OCI-M2 (cell line): ENCODE measurements around the gene ASTL.

Experiments used
- DNase-seq: peaks from one replicate; lab custom pipeline; 2025; ENCODE audit not compliant: unreplicated experiment; lab: John Stamatoyannopoulos, UW

ASTL gene

DNA sequence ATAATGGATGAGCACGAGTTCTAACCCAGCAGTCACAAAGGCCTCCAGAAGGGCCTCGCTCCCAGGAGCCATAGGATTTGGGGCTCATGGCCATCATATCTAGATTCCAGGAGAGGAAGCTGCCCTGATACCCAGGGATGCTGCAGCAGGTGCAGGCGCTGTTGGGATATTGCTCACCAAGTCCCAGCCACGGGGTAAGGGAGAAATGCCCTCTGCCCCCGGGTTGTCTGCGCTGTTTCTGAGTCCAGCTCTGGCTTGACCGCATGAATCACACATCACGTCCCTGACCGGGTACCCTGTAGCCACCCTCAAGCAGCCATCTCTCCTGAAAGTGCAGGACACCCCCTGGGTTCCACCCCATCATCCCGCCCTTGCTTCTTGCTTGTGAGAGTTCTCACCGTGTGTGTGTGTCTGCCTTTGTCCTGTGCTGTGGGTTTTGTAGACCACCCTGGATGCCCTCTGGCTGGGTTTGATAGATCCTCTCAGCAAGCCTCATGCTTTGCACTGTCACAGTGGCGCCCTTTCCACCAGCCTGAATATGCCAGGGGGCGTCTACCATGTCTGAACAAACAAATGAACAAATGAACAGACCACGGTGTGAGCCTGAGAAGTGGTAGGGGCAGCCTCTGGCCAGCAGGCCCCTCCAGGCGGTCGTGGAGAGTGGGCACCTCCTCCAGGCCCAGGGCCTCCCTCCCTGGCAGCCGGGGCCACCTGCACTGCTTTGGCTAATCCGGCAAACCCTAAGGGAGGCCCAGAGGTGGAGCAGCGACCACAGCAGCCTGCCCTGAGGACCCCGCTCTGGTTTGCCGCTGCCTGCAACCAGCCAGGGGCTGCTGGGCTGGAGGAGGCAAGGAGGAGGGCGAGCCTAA, 54.1 kb downstream of the ASTL start:
- DNase-seq: no peak

- no peak for DNase-seq
Measured at GRCh38 chr2:96083064-96083939, 55.0 kb downstream of the ASTL start.

GRCh38 chr2:96082211-96083063, 55.9 kb downstream of the ASTL start:
- no peak for DNase-seq

DNA sequence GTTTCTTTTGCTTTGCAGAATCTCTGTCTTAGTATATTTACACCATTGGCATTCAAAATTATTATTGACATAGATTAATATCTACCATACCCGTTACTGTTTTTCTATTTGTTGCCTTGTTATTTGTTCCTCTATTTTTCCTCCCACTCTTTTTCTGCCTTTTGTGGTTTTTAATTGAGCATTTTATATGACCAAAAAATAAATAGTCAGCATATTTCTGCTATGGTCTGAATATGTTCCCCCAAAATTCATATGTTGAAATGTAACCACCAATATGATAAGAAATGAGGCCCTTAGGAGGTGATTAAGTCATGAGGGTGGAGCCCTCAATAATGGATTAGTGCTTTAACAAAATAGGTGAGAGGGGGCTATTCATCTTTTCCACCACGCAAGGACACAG, 57.3 kb downstream of the ASTL start:
- DNase-seq: no peak

GRCh38 chr2:96075199-96075771, 63.0 kb downstream of the ASTL start:
- no peak for DNase-seq

GRCh38 chr2:96074156-96074555, 64.1 kb downstream of the ASTL start:
- DNase-seq: no peak

- no peak for DNase-seq
Measured at GRCh38 chr2:96073170-96073775, 65.0 kb downstream of the ASTL start.
